NCI-H2081 treated with DMSO at 0.1 percent for 48 hours (cell line): ENCODE measurements around the gene CSRP3.

Experiments
- DNase-seq: peaks from one replicate; lab custom pipeline; 2025; lab: John Stamatoyannopoulos, UW

CSRP3 gene

GRCh38 chr11:19225123-19225522, 23.3 kb upstream of the CSRP3 start:
- DNase-seq = no peak

GRCh38 chr11:19220903-19221724, 19.3 kb upstream of the CSRP3 start:
- DNase-seq = no peak

- no peak for DNase-seq
Measured at GRCh38 chr11:19218786-19219460, 17.1 kb upstream of the CSRP3 start.

GRCh38 chr11:19218216-19218615, 16.4 kb upstream of the CSRP3 start:
- DNase-seq = no peak

GRCh38 chr11:19216709-19217374, 15.1 kb upstream of the CSRP3 start:
- DNase-seq = no peak

- no peak for DNase-seq
Measured at GRCh38 chr11:19216021-19216420, 14.2 kb upstream of the CSRP3 start.

GRCh38 chr11:19209617-19210370, 8.0 kb upstream of the CSRP3 start:
- no peak for DNase-seq

GRCh38 chr11:19208959-19209546, 7.3 kb upstream of the CSRP3 start:
- no peak for DNase-seq

- no peak for DNase-seq
Measured at GRCh38 chr11:19208181-19208580, 6.4 kb upstream of the CSRP3 start.

GRCh38 chr11:19204836-19205235, 3.1 kb upstream of the CSRP3 start:
- no peak for DNase-seq

- DNase-seq = no peak
Measured at GRCh38 chr11:19200410-19201201, 1.2 kb downstream of the CSRP3 start.

GRCh38 chr11:19199771-19200170, 2.0 kb downstream of the CSRP3 start:
- no peak for DNase-seq

- DNase-seq = no peak
Measured at GRCh38 chr11:19199048-19199447, 2.7 kb downstream of the CSRP3 start.

GRCh38 chr11:19196432-19196831, 5.4 kb downstream of the CSRP3 start:
- no peak for DNase-seq

GRCh38 chr11:19194620-19195308, 7.0 kb downstream of the CSRP3 start:
- no peak for DNase-seq

- DNase-seq = no peak
Measured at GRCh38 chr11:19193916-19194315, 7.9 kb downstream of the CSRP3 start.

GRCh38 chr11:19191530-19192169, 10.1 kb downstream of the CSRP3 start:
- DNase-seq = no peak

- no peak for DNase-seq
Measured at GRCh38 chr11:19187833-19188258, 13.9 kb downstream of the CSRP3 start.

GRCh38 chr11:19187114-19187832, 14.5 kb downstream of the CSRP3 start:
- no peak for DNase-seq
